GM18951 (cell line): ENCODE results near the gene PHC3.

ENCODE experiments used
- POLR2A ChIP-seq: IDR thresholded peaks from 4 replicates; pipeline ENCODE4 v1.6.1; 2011; ENCODE audit warnings: mild to moderate bottlenecking; ENCODE audit not compliant: insufficient read length, insufficient read depth; ENCODE audit errors: extremely low read depth
- in situ Hi-C: fragments of 300-500 bp; cut with MboI; formaldehyde crosslinking; loops from one replicate; pipeline ENCODE4 v1.12.0; 2022; ENCODE audit warnings: low sequenced_read_pairs, mixed read lengths, inconsistent platforms; ENCODE audit not compliant: unreplicated experiment

PHC3 gene

DNA sequence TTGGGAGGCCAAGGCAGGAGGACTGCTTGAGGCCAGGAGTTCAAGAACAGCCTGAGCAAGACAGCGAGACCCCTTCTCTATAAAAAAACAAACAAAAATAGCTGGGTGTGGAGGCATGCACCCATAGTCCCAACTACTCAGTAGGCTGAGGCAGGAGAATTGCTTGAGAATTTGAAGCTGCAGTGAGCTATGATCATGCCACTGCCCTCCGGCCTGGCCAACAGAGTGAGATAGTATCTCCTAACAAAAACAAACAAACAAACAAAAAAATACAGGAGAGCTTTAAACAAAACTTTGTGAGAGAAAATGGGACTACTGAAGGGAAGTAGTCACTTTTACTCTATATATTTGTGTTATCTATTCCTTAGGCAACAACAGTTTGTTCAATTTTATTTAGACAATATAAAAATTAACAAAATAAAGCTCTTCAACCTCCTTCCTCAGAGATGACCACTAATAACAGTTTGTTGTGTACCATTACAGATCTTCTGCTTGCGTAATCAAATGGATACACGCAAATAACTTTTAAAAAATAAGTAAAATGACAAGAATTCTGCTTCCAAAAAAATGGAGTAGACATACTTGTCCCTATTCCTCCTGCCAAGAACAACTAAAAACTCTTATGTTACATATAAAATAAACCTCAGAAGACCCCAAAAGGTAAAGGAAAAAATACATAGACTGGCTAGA lies 17.4 kb downstream of the PHC3 start:
- in situ Hi-C loops = no loop called here
- no peak for TF ChIP-seq POLR2A

DNA sequence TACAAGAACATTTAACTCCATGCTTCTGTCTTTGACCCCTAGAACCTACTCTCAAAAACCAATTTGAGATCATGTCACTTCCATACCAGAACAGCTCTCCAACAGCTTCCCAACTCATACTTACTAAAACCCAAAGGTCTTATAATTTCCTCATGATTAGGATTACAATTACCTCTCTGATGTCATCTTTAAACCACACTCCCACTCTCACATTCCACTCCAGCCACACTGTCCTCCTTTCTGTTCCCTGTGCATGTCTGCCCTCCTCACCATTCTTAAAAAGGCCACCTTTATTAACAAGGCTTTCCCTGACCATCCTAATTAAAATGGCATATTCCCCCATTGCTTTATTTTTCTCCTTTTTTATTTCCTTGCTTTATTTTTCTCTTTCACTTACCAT lies 18.9 kb downstream of the PHC3 start:
- in situ Hi-C loops = no loop called here
- TF ChIP-seq POLR2A = no peak

DNA sequence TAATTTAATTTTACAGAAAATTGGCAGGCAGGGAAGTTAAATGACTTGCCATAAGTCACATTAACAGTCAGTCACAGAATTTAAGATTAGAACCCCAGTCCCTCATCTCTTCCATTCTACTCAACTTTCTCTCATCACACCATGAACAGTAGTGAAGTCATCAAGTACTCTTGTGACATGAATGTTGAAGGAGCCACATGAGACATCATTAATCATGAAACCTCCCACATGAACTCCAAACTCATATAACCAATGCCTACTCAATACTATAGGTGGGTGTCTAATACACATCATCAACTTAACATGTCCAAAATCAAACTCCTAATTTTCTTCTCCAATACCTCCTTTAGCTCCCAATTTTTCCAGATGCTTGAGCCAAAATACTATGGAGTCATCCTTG lies 19.5 kb downstream of the PHC3 start:
- in situ Hi-C loops = no loop called here
- no peak for TF ChIP-seq POLR2A

- in situ Hi-C loops = no loop called here
- TF ChIP-seq POLR2A = no peak
Measured at GRCh38 chr3:170159933-170160332, 21.6 kb downstream of the PHC3 start.

- in situ Hi-C loops = no loop called here
- TF ChIP-seq POLR2A = no peak
Measured at GRCh38 chr3:170159459-170159858, 22.1 kb downstream of the PHC3 start.

GRCh38 chr3:170155604-170156003 lies 25.9 kb downstream of the PHC3 start:
- in situ Hi-C loops = no loop called here
- TF ChIP-seq POLR2A = no peak

DNA sequence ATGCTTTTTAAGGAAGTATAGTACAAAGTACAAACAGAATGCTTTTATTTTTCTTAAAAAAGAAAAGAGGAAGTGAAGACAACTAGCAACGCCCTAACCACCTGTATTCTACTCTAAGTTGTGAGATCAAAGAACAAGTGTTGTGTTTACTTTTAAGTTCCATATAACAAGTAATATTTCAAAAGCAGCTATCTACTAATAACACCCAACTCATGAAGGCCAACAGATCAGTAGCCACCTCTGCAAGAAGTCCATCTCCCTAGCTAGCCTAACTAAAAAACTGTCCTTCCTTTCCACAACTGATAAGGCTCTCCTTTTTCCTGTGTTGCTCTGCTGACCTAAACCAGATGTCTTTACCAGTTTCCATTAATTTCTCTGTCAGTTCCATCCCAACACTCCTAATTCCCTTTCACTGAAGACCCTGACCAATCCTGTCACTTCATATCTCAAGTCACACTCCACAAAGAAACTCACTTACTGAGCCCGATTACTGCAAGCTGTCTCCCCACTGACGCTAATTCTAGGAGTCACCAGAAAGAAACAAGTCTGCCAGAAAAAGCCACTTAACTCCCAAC lies 26.9 kb downstream of the PHC3 start:
- TF ChIP-seq POLR2A = no peak

GRCh38 chr3:170154084-170154483 lies 27.4 kb downstream of the PHC3 start:
- no peak for TF ChIP-seq POLR2A
- in situ Hi-C loops = no loop called here

More for the DNA sequence above, 26.9 kb downstream of the PHC3 start:
- in situ Hi-C loops = no loop called here

DNA sequence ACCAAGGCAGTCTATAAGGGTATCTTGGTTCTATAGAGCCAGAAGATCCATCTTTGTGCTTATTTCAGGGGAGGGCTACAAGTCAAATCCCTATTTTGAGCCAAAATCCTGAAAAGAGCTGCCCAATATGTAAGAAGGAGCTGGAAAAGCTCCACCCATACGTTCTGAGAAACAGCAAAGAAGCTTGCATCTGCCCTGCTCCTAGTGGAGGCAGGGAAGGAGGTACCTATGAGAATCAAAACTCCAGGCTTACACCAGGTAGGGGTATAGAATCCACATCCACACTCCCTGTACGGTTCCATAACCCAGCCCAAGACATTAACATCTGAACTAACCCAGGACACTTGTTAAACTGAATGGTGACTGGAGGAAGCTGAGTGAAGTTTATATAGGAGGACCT lies 30.0 kb downstream of the PHC3 start:
- no peak for TF ChIP-seq POLR2A
- in situ Hi-C loops = no loop called here

DNA sequence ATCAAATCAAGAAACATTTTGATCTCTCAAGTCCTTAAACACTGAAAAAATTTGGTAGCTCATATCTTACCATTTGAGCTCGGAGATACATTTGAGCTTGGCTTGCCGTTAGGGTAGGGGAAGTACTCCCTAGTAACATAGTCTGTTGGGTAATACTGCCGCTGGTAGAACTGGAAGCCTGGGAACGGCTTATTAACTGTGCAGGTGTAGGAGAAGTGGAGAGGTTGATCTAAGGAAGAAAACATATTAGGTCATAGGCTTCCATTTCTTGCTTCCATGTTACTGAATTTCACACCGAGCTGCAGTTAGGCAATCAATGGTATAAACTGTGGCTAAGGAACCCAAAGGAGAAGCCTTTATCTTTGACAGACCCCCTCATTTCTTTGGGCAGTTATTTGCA lies 32.5 kb downstream of the PHC3 start:
- in situ Hi-C loops = no loop called here
- TF ChIP-seq POLR2A = no peak

DNA sequence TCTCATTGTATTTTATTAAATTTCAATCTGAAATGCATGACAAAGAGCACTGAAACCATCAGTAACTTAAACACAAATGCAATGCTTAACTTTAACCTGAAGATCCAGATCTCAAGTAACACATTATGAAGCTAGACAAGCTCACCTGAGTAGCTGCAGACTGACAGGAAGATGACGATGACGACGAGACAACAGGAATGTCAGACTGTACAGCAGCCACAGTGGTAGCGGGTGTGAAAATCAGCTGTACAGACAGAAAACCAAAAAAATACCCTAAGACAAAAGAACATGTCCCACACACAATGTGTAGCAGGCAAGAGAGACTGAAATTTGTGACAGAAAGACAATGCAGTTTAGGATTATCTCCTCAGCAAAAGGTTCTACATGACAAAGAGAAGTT lies 36.3 kb downstream of the PHC3 start:
- in situ Hi-C loops = no loop called here
- TF ChIP-seq POLR2A = no peak

DNA sequence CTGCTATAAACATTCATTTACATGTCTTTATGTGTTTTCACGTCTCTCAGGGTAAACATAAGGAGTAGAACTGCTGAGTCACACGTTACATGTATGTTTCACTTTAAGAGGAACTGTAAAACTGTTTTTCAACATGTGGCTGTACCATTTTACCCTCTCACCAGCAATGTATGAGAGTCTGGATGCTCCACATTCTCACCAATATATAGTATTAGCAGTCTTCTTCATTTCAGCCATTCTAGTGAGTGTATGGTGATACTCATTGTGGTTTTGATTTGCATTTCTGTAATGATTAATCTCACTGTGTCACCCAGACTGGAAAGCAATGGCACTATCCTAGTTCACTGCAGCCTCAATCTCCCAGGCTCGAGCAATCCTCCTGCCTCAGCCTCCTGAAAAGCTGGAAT lies 37.1 kb downstream of the PHC3 start:
- in situ Hi-C loops = no loop called here
- TF ChIP-seq POLR2A = no peak

DNA sequence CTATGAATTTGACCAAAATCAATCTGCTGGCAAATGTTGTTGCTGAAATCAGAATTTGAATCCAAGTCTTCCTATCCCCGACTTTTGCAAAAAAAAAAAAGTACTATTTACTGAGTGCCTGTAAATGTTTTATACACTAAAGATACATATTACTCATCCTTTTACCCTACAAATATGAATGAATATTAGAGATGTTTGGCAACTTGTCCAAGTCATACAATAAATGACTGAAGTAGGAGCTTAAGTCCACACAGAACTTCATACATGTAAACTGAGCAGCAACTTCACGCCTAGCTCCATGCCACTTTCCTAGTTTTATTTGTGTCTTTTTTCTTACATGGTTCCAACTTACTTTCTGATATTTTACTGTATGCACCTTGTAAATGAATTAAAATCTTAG lies 39.2 kb downstream of the PHC3 start:
- in situ Hi-C loops = no loop called here
- no peak for TF ChIP-seq POLR2A

GRCh38 chr3:170137986-170138385 lies 43.5 kb downstream of the PHC3 start:
- no peak for TF ChIP-seq POLR2A
- in situ Hi-C loops = no loop called here
